SK-N-SH (cell line): Measurements from ENCODE around the gene INSM2.

Experiments used
- EP300 ChIP-seq, 2 experiments: IDR thresholded peaks; 2 replicates each; pipeline versions ENCODE4 v1.4.0 to v1.6.1; 2012; ENCODE audit warnings: borderline replicate concordance in 1 of 2, low read depth in 1 of 2, low read length in 1 of 2
- EZH2phosphoT487 ChIP-seq: fragments of 200-600 bp; sonication (generic); IDR thresholded peaks from 2 replicates; pipeline ENCODE4 v1.6.1; 2017; ENCODE audit warnings: low read depth, mixed run types, mild to moderate bottlenecking, antibody characterized with exemption, moderate library complexity, borderline replicate concordance
- GABPA ChIP-seq: IDR thresholded peaks from 2 replicates; pipeline ENCODE4 v1.4.0; 2012; ENCODE audit warnings: low read depth, mild to moderate bottlenecking
- MEF2A ChIP-seq: IDR thresholded peaks from 2 replicates; pipeline ENCODE4 v1.4.0; 2012; ENCODE audit warnings: low read depth, borderline replicate concordance
- POLR2AphosphoS5 ChIP-seq: IDR thresholded peaks from 2 replicates; pipeline ENCODE4 v1.6.1; 2012; ENCODE audit warnings: low read depth, low read length
- RCOR1 ChIP-seq: fragments of 150-350 bp; IDR thresholded peaks from 2 replicates; pipeline ENCODE4 v1.6.1; 2017; ENCODE audit warnings: antibody characterized with exemption, low read length
- REST ChIP-seq: IDR thresholded peaks from 2 replicates; pipeline ENCODE4 v1.6.1; 2012; ENCODE audit warnings: mild to moderate bottlenecking, low read depth, low read length, moderate library complexity
- RFX5 ChIP-seq: IDR thresholded peaks from 2 replicates; pipeline ENCODE4 v1.6.1; 2012; ENCODE audit warnings: mild to moderate bottlenecking, improper control_type of control experiment, low read length
- SMC3 ChIP-seq: IDR thresholded peaks from 2 replicates; pipeline ENCODE4 v1.6.1; 2012; ENCODE audit warnings: low read depth, low read length, improper control_type of control experiment
- TAF1 ChIP-seq: IDR thresholded peaks from 2 replicates; pipeline ENCODE4 v1.6.1; 2012; ENCODE audit warnings: low read depth, mild to moderate bottlenecking, low read length, moderate library complexity, borderline replicate concordance
- YY1 ChIP-seq: IDR thresholded peaks from 2 replicates; pipeline ENCODE4 v1.4.0; 2012; ENCODE audit warnings: low read depth, mild to moderate bottlenecking
- TF ChIP-seq, protein P1 (sequence below): fragments of 200-600 bp; sonication (generic); IDR thresholded peaks from 2 replicates; pipeline ENCODE4 v1.6.1; 2017; ENCODE audit warnings: antibody characterized with exemption, mild to moderate bottlenecking, moderate library complexity
- TF ChIP-seq, protein P2 (sequence below): IDR thresholded peaks from 2 replicates; pipeline ENCODE4 v1.4.0; 2012; ENCODE audit warnings: low read depth, borderline replicate concordance

- TF ChIP-seq GABPA (no peak), TAF1 (no peak), RFX5 (no peak), POLR2AphosphoS5 (no peak), EP300 (IDR thresholded peaks at IDR 0.05; ENCODE audit: borderline replicate concordance in 1 of 2, low read depth in 1 of 2, low read length in 1 of 2) (no peak), RCOR1 (no peak), SMC3 (no peak), REST (no peak), YY1 (no peak), EZH2phosphoT487 (no peak), MEF2A (no peak)
- TF ChIP-seq, protein P1, sequence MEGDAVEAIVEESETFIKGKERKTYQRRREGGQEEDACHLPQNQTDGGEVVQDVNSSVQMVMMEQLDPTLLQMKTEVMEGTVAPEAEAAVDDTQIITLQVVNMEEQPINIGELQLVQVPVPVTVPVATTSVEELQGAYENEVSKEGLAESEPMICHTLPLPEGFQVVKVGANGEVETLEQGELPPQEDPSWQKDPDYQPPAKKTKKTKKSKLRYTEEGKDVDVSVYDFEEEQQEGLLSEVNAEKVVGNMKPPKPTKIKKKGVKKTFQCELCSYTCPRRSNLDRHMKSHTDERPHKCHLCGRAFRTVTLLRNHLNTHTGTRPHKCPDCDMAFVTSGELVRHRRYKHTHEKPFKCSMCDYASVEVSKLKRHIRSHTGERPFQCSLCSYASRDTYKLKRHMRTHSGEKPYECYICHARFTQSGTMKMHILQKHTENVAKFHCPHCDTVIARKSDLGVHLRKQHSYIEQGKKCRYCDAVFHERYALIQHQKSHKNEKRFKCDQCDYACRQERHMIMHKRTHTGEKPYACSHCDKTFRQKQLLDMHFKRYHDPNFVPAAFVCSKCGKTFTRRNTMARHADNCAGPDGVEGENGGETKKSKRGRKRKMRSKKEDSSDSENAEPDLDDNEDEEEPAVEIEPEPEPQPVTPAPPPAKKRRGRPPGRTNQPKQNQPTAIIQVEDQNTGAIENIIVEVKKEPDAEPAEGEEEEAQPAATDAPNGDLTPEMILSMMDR: no peak
- TF ChIP-seq, protein P2, sequence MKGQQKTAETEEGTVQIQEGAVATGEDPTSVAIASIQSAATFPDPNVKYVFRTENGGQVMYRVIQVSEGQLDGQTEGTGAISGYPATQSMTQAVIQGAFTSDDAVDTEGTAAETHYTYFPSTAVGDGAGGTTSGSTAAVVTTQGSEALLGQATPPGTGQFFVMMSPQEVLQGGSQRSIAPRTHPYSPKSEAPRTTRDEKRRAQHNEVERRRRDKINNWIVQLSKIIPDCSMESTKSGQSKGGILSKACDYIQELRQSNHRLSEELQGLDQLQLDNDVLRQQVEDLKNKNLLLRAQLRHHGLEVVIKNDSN: no peak
Observed at GRCh38 chr14:35549551-35549950, 15.6 kb downstream of the INSM2 start.
